SH-SY5Y (cell line): ENCODE results near the gene COG4.

ENCODE experiments used
- GATA2 ChIP-seq: IDR thresholded peaks from 2 replicates; pipeline ENCODE4 v1.6.1; 2011; ENCODE audit warnings: mild to moderate bottlenecking, low read depth, low read length
- GATA3 ChIP-seq: IDR thresholded peaks from 2 replicates; pipeline ENCODE4 v1.6.1; 2011; ENCODE audit warnings: low read depth, mild to moderate bottlenecking, low read length, moderate library complexity

DNA sequence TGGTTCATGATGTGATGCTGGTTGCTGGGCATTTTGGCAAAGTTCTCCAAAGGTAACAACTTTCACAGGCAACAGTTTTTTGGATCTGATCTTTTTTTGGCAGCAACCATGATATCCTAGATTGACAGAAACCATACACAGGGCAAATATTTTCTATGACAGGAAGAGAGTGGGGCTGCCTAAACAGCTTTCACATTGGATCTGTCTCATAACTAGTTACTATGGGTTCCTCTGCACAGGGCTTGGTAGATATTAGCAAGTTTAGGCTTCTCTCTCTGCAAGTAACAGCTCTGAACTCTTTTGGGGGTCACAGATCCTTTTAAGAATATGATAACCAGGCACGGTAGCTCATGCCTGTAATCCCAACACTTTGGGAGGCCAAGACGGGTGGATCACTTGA is 28.6 kb downstream of the COG4 start:
- TF ChIP-seq GATA2 (no peak), GATA3 (no peak)
